HG02870 (cell line): ENCODE data around the gene EFCC1.
A peak's percentile ranks its signal among the peaks of the same experiment; 100 is the strongest.

ENCODE experiments used
- ATAC-seq: cut with Tn5 transposase; IDR thresholded peaks from one replicate; pipeline ENCODE4 v1.9.1; 2021; ENCODE audit warnings: mild to moderate bottlenecking, moderate library complexity; ENCODE audit not compliant: unreplicated experiment

The EFCC1 gene

GRCh38 chr3:129001101-129001805 lies at the start of gene EFCC1:
EFCC1 (plus strand) TSS chr3:129001304; CDS start chr3:129001629, 325 bp downstream.
- ATAC-seq: no peak

- ATAC-seq: no peak
Observed at GRCh38 chr3:128956440-128956839, 44.7 kb upstream of the EFCC1 start.

- ATAC-seq: no peak
Observed at GRCh38 chr3:128965280-128965679, 35.8 kb upstream of the EFCC1 start.

DNA sequence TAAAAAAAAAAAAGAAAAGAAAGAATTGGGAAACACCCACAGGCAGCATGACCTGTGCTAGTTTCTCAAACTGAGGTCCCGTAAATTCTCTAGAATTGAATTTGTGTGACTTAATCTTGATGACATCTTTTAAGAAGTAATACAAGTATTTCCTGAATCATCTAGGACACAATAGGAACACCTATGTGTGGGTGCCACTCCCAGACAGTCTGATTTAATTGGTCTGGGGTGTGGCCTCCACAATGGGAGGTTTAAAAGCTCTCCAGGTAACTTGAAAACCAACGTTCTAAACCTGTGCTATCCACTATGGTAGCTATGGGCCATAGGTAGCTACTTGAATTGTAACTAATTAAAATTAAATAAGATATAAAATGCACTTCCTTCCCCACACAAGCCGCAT lies 35.3 kb upstream of the EFCC1 start:
- no peak for ATAC-seq

DNA sequence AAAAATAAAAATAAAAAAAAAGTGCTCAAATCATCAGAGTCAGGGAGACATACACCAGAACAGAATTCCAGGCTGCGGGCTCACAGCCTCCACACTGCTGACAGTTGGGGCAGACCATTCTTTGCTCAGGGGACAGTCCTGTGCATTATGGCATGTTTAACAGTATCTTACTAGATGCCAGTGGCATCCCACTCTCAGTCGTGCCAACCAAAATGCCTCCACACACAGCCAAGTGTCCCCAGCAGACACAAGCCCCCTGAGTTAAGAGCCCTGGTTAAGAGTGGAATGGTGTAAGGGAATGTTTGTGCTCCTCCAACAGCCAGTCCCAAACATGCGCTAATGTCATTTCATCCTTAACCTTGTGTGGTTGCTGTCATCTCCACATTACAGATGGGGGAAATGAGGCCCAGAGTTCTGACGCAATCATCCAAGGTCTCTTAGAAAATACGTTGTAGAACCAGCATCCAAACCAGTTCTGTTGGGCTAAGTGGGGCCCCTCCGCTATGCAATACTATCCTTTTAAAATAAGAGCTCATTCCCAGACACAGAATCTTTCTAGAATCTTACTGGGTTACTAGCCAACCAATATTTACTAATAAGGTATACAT lies 33.3 kb upstream of the EFCC1 start:
- no peak for ATAC-seq

DNA sequence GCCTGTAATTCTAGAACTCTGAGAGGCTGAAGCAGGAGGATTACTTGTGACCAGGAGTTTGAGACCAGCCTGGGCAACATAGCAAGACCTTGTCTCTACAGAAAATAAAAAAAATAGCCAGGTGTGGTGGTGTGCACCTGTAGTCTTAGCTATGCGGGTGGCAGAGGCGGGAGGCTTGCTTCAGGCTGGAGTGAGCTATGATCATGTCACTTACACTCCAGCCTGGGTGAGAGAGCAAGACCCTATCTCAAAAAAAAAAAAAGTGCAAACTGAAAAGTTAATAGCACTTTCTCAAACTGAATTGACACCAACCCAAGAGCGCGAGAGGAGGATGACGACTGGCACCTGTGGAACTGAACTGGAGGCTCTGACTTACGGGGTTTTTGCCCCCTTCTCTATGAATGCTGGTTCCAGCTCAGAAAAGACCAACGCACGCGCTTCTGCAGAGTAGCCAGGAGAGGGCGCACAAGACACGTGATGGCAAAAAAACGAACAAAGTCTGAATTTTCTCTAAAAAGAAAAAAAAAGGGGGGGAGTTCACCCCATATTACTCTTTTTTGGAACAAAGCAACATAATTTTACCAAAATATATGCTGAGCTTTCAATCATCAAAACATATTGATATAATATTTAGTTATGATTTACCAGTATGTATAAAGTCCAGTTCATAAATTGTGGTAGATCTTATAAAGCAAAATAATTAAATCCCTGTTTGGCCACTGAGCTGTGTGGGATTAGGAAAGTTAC lies 30.9 kb upstream of the EFCC1 start:
- no peak for ATAC-seq

- no peak for ATAC-seq
Observed at GRCh38 chr3:128970740-128971047, 30.4 kb upstream of the EFCC1 start.

- no peak for ATAC-seq
Observed at GRCh38 chr3:128971421-128972100, 29.5 kb upstream of the EFCC1 start.

- ATAC-seq: no peak
Observed at GRCh38 chr3:128973988-128974564, 27.0 kb upstream of the EFCC1 start.

- no peak for ATAC-seq
Observed at GRCh38 chr3:128975276-128975675, 25.8 kb upstream of the EFCC1 start.

- no peak for ATAC-seq
Observed at GRCh38 chr3:128983293-128984069, 17.6 kb upstream of the EFCC1 start.

DNA sequence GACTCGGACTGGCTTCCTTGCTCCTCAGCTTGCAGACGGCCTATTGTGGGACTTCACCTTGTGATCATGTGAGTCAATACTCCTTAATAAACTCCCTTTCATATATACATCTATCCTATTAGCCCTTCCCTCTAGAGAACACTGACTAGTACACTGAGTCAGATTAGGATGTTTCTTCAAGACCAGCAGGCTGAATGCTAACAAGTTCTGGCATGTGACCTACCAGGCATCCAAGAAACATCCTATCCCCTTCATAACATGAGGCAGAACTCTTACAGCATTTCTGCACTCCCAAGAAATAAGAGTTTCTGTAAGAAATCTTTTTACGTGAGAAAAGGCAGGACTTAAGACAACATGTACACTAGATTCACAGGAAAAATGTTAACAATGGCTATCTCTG lies 16.5 kb upstream of the EFCC1 start:
- no peak for ATAC-seq

DNA sequence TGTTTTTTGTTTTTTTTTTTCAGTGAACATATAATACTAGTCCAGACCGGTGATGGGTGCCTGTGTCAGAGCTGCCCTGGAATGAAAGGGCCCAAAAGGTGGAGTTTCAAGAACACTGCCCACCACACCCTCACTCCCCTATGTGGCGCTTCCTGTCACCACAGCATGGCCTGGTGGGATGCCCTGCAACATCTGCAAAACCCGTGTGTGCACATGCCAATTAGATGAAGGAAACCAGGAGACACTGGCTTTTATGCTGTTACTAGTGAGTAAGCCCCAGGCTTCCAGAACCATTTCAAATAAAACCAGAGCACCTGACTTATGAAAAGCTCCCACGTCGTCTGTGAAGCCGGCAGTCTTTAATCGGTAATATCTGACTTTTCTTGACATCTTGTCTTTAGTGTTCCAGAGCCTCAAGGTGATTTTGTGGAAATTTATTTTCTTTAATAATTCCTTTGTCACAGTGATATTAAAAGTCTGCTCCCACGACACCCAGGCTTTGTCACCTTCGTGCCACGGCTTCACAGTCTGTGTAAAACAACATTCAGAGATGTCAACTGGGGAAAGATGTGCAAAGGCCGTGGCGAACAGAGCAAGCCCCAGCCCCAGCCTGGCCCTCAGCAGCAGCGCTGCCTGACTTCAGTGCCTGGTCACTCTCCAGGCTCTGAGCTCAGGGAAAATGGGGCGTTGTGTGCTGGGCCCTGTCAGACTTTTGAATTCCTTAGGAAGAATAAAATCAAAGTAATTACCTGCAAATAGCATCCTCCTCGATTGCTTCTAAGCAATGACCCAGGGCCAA lies 13.6 kb upstream of the EFCC1 start:
- ATAC-seq: no peak

DNA sequence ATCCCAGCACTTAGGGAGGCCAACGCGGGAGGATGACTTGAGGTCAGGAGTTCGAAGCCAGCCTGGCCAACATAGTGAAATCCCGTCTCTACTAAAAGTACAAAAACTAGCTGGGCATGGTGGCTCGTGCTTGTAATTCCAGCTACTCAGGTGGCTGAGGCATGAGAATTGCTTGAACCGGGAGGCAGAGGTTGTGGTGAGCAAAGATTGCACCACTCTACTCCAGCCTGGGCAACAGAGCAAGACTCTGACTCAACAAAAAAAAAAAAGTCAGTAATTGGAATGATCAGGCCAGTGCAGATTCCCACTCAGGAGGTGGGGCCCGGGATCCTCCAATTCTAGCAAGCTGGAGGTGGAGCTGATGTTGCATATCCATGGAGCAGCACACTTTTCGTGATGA lies 12.8 kb upstream of the EFCC1 start:
- no peak for ATAC-seq

DNA sequence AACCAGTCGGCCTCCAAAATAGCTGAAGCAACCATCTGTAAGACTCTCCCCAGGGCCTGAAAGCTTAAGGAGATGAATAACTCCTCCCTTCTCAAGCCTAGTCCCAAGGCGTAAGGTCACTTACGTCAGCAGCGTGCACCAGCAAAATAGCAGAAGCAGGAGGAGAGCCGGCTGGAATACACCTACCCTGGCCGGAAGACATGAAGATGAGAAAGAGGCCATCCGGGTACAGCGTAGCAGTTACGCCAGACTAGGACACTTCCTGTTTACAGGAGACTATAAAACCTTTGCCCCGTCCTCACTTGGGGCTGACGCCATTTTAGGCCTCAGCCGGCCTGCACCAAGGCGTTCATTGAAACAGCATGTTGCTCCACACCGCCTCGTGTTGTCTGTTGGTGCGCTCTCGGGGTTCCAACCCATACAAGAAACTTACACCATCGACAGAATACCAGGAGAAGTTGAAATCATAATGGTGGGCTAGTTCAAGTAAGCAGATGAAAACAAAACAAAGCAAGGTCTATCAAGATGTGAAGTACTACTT lies 9.7 kb upstream of the EFCC1 start:
- ATAC-seq: no peak

DNA sequence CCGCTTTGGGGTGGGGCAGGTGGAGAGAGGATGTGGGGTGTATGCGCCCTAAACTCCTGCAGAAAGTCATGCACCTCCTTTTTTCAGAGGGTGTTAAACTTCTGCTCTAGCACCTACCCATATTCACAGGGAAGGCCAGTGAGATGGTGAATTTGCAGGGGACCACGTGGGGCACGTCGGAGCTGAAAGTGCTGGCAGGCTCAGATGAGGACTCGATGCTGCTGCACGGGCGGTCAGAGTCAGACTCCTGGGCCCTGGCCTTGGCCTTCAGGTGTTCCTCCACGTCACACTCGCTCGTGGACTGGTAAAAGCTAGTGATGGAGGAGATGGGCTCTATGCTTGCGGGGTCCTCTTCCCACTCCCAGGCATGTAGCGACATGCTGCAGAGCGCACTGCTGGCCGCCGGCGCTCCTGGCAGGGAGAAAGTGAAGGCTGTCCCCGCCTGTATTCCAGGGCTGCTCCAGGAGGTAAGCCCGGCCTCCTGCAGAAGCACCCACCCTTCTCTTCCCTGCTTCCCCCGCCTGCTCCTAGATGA lies 8.1 kb upstream of the EFCC1 start:
- no peak for ATAC-seq

DNA sequence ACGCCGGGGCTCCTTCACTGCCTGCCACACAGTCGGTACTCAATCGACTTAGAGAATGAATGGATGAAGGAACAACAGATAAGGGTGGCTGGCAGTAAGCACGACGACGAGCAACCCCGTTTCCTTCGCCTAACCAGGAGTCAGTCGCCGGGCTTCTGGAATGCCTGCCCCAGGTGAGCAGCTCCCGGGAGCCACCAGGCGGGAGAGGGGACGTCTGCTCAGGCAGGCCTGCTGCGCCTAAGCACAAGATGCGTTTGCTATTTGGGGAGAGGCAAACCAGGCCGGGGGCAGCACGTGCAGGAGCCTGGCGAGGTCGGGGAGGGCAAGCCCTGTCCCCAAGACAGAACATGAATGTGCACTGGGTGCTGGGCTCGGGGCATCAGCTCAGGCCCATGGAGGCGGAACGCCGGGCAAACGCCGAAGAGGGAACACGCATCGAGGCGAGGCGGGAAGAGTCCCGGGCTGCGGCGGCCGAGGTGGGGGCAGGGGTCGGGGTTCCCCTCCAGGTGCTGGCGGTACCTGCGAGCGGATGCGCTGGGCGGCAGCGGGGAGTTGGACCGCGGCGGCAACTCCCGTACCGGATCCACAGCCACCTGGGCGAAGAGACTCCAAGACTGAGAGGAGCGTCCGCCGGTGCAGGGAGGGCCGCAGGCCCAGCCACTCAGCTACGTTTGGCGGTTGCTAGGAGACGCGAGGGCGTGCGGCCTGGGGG lies 7.5 kb upstream of the EFCC1 start, which contains the start of gene CFAP92:
CFAP92 (minus strand) TSS at position 616 of the 712 bp plus-strand sequence. CDS start 772 bp downstream, outside the sequence.
- ATAC-seq: peak; percentile 87

DNA sequence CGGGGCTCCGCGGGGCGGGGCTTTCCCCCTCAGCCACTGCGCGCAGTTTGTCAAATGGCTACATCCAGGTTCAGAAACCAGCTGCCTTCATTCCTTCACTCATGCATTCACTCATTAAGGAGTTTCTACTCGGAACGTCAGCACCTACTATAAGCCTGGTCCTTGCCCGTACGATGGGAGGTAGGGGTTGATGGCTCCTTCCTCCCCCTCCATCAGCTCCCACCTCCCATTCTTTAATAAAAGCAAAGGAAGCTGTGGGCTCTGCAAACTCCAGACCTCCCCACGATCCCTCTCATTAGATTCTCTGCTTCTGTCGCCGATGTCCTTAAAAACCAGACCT lies 7.0 kb upstream of the EFCC1 start:
- ATAC-seq: no peak
